HG02610 (cell line): Measurements from ENCODE around the gene SUCLG2.
A peak's percentile ranks its signal among the peaks of the same experiment; 100 is the strongest.

Source experiments
- ATAC-seq: cut with Tn5 transposase; IDR thresholded peaks from one replicate; pipeline ENCODE4 v1.9.1; 2021; ENCODE audit warnings: mild to moderate bottlenecking, moderate library complexity; ENCODE audit not compliant: unreplicated experiment

SUCLG2 gene

GRCh38 chr3:67654099-67654843 is at the start of gene SUCLG2:
TSS of gene SUCLG2 (minus strand) at chr3:67654612. CDS start at chr3:67654586, 26 bp downstream.
- peak; percentile 70 for ATAC-seq

- ATAC-seq, result no peak
Measured at GRCh38 chr3:67700596-67700995, 46.2 kb upstream of the SUCLG2 start.

- no peak for ATAC-seq
Measured at GRCh38 chr3:67699882-67700281, 45.5 kb upstream of the SUCLG2 start.

GRCh38 chr3:67692621-67693020 is 38.2 kb upstream of the SUCLG2 start:
- no peak for ATAC-seq

GRCh38 chr3:67691926-67692325 is 37.5 kb upstream of the SUCLG2 start:
- ATAC-seq, result no peak

- peak; percentile 59 for ATAC-seq
Measured at GRCh38 chr3:67691207-67691606, 36.8 kb upstream of the SUCLG2 start.

- ATAC-seq, result no peak
Measured at GRCh38 chr3:67689806-67690205, 35.4 kb upstream of the SUCLG2 start.

- ATAC-seq, result no peak
Measured at GRCh38 chr3:67688231-67688630, 33.8 kb upstream of the SUCLG2 start.

GRCh38 chr3:67686069-67686468 is 31.7 kb upstream of the SUCLG2 start:
- ATAC-seq, result no peak

GRCh38 chr3:67685499-67685898 is 31.1 kb upstream of the SUCLG2 start:
- peak; percentile 100 for ATAC-seq

- no peak for ATAC-seq
Measured at GRCh38 chr3:67684211-67684610, 29.8 kb upstream of the SUCLG2 start.

GRCh38 chr3:67683522-67683921 is 29.1 kb upstream of the SUCLG2 start:
- no peak for ATAC-seq

GRCh38 chr3:67678665-67679064 is 24.3 kb upstream of the SUCLG2 start:
- ATAC-seq, result peak; percentile 78

GRCh38 chr3:67674055-67674454 is 19.6 kb upstream of the SUCLG2 start:
- no peak for ATAC-seq

- ATAC-seq, result peak; percentile 67
Measured at GRCh38 chr3:67662733-67663132, 8.3 kb upstream of the SUCLG2 start.

GRCh38 chr3:67661089-67661488 is 6.7 kb upstream of the SUCLG2 start:
- ATAC-seq, result no peak

GRCh38 chr3:67657192-67657591 is 2.8 kb upstream of the SUCLG2 start:
- no peak for ATAC-seq

GRCh38 chr3:67656614-67657013 is 2.2 kb upstream of the SUCLG2 start:
- ATAC-seq, result no peak

GRCh38 chr3:67655364-67656121 is 1.1 kb upstream of the SUCLG2 start:
- ATAC-seq, result peak; percentile 77

- ATAC-seq, result no peak
Measured at GRCh38 chr3:67654844-67655177, 399 bp upstream of the SUCLG2 start.

- peak; percentile 11 for ATAC-seq
Measured at GRCh38 chr3:67653425-67654098, 850 bp downstream of the SUCLG2 start.

GRCh38 chr3:67650084-67650483 is 4.3 kb downstream of the SUCLG2 start:
- ATAC-seq, result no peak
